HG03159 (cell line): ENCODE results near the gene FFAR2.
"Not testable (repeated sequence)": the region's sequence is repeated elsewhere in the genome, so short reads cannot be mapped to it uniquely, and the experiment has no call there.

Experiments used
- ATAC-seq: cut with Tn5 transposase; IDR thresholded peaks from one replicate; pipeline ENCODE4 v1.9.1; 2021; ENCODE audit warnings: mild to moderate bottlenecking, moderate library complexity; ENCODE audit not compliant: unreplicated experiment

Gene FFAR2

DNA sequence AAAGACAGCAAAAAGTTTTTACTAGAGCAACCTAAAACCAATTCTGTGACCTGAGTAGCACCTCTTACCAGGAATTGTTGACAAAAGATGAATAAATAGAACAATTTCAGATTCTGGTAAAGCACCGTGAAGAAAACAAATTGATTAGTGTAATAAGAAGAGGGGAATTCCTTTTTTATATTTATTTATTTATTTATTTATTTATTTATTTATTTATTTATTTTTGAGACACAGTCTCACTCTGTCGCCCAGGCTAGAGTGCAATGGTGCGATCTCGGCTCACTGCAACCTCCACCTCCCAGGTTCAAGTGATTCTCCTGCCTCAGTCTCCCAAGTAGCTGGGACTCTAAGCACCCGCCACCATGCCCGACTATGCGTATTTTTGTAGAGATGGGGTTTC lies 24.7 kb upstream of the FFAR2 start:
- not testable (repeated sequence) for ATAC-seq

DNA sequence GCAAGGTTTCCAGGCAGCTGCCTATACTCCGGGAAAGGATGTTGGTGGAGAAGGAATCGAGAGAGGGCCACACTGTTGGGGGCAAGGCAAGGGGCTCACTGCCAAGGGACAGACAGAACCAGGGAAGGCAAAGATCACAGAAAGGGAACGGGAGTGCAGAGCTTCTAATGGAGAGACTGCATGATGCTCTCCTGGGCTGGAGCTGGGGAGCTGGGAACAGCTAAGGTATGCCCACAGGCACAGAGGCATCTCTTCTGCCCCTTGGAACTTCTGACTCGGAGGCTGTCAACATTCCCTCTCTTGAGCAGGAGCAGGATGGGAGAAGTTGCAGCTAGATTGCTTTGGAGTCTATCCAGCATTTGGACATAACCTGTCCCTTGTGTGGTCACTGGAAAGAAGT lies 22.4 kb upstream of the FFAR2 start:
- ATAC-seq, result no peak

DNA sequence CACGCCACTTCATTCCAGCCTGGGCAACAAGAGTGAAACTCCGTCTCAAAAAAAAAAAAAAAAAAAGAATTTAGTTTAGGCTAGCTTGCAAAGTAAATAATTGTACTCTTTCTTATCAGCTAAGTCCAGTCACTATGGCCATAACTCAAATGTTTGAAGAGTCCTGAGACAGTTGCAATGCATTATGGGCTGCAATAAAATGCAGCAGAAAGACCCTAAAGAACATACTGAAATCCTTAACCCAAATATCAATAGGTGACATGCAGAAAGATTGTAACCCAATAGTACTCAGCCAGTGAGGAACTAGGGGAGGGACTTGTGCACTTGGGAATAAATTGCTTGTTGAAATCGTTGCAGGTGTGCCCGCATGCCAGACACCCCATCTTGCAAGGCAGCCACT lies 20.9 kb upstream of the FFAR2 start:
- ATAC-seq, result no peak

- no peak for ATAC-seq
Measured at GRCh38 chr19:35429698-35430408, 18.2 kb upstream of the FFAR2 start.

DNA sequence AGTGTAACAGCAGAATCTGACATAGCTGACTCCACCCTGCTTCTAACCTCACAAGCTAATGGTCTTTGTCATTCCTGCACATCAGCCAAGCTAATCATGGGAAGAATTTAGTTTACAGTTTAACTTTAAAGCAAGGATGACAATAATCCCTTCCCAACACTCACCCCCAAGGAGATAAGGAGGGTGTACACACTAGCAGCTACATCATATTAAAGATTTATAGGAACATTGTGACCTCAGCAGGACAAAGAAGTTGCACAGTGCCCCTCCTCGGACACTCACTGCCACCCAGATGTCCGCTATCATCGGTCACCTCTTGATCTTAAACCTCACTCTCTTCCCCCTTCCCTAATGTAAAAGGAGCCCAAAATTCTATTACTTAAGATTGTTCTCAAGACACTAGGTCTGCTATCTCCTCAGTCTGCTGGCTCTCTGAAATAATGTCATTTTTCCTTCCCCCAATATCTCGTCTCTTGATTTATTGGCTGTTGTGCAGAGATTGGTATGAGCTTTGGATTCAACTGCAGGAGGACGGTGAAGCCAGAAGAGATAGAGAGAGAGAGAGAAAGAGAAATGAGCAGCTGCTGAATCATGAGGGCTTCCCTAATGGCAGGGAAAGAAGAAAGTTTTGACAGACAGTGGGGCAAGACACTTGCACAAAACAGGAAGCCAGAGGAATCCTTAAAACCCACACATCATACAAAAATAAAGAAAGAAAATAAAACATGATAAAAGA lies 17.5 kb upstream of the FFAR2 start:
- no peak for ATAC-seq

DNA sequence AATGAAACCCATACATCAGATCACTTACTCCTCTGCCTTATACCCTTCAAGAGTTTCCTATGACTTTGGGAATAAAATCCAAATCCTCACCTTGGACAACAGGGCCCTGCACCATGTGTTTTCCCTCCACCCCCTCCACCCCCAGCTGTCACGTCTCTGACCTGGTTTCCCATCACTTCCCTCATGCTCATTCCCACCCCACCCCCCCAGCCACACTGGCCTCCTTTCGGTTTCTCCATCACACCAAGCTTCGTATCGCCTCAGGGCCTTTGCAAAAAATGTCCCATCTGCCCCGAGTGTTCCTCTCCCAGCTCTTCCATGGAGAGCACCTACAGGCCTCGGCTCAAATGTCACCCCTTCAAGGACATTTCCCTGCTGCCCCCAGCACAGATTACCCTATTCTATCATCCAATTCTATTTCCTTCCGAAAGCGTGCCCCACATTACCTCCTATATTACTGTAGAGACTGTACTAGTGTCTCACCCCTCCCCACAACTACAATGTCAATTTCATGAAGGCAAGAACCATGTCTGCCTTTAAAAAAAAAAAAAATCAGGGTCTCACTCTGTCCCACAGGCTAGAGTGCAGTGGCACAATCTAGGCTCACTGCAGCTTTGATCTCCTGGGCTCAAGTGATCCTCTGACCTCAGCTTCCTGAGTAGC lies 16.8 kb upstream of the FFAR2 start:
- no peak for ATAC-seq

DNA sequence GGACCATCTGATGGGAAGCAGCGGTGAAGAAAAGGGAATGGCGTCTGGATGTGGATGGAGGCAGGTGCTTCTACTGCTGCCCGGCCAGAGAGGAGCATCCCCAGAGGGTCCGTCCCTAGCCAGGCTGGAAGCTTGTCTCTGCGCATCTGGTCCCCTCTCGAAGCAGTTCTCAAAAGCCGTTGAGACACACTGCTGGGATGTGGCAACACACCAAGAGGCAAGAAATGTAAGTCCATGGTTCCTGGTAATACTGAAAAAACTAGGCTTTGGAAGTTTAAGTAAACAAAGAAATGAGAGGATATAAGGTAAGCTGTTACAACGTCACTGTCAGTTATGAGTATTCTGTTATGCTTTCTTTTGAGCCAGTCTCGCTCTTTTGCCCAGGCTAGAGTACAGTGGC lies 15.1 kb upstream of the FFAR2 start:
- ATAC-seq, result no peak

- no peak for ATAC-seq
Measured at GRCh38 chr19:35433448-35433847, 14.6 kb upstream of the FFAR2 start.

- no peak for ATAC-seq
Measured at GRCh38 chr19:35435896-35436295, 12.2 kb upstream of the FFAR2 start.

DNA sequence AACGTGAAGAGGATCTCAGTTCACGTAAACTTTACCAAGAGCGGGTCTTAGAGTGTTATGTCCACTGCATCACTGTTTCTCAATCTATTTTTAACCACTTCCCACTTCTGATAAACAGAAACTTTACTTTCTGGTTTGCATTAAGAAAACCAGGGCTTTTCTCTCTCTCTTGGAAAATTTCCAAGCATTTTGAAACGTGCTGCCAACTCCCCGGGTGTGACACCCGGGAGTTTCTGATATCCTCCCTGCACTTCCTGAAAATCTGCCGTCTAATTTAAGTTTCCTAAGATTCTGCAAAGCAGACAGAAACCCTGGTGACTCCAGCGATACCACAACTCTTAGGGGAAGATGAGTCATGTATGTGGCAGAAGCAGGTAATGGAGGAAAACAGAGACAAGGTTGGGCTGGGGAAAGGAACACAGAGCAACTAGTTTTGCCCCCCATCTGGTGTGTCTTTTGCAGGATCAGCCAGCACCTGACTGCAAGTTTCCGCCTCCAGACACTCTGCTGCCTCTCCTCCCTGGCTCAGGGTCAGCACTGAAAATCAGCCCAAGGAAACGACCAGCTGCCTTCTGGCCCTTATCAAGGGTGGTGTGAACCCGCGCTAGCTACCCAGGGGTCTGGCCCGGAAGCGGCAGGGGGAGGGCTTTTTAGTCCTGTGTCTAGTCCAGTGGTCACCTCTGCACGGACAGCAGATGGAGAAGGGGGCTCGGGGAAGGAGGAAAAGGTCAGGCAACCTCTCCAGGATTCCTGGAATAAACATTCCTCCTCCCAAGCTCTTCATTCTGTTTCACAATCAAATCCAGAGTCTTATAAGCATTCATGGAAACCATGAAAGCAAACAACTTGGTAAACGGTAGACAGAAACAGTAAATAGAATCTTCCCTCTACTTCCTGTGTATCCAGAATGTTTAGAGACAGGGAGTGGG lies 11.3 kb upstream of the FFAR2 start:
- no peak for ATAC-seq

DNA sequence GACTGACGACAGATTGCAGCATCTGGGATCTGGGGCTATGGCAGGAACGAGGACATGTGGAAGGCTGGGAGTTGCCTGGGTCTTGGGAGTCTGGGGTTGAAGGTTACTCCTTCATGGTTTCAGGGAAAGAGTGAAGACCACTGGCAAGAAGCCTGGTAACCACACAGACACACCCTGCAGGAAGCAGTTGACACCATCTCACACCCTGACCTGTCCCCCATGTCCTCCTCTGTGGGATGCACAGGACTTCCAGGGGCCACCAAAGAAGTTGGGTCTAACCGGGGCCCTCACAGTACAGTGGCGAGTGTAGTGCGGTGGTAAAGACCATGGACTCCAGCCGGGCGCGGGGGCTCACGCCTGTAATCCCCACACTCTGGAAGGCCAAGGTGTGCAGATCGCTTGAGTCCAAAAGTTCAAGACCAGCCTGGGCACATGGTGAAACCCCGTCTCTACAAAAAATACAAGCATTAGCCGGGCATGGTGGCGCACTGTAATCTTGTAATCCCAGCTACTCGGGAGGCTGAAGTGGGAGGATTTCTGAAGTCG lies 10.6 kb upstream of the FFAR2 start:
- no peak for ATAC-seq

DNA sequence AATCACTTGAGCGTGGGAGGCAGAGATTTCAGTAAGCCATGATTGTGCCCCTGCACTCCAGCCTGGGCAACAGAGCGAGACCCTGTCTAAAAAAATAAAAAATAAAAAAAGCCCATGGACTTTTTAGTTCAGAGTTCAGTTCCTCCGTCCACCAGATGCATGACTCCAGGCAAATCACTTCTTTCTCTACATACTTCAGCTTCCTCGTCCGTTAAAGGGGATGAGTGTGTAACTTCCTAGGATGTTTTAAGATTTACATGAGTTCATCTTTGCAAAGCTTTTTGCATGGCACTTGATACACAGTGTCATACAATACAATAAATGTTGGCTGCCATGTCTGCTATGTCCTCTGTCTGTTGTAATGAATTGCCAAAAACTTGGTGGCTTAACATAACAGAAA lies 10.0 kb upstream of the FFAR2 start:
- no peak for ATAC-seq

DNA sequence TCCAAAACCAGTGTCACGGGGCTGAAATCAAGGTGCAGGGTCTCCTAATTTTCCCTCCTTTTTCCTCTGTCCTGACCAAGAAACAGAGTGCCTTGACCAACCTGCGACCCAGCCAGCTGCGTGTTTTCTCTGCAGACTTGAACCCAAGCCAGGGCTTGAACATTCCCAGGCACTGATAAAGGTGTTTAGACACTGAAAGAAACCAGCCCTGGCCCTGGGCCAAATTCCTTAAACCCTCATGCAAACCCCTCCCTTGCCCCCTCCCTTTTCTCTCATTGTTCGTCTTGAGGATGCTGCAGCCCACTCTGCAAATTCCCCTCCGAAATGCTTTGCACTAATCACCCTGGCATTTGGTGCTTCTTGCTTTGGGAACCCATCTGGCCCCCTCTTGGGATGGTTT lies 9.5 kb upstream of the FFAR2 start:
- ATAC-seq, result no peak

DNA sequence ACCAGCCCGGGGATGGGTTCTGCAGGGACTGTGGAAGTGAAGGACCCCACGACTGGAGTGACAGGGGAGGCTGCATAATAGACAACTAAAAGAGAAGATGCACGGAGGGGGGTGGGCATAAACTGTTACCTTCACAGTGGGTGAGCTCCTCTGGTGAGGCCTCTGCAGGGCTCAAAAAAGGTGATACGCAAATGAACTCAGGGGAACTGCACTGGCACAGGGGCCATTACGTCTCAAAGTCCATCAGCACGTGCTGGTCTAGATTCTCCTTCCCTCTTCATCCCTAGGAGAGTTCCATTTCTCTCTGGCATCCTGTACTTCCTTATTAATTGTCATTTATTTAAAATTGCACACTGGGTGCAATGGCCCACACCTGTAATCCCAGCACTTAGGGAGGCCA lies 8.1 kb upstream of the FFAR2 start:
- no peak for ATAC-seq

DNA sequence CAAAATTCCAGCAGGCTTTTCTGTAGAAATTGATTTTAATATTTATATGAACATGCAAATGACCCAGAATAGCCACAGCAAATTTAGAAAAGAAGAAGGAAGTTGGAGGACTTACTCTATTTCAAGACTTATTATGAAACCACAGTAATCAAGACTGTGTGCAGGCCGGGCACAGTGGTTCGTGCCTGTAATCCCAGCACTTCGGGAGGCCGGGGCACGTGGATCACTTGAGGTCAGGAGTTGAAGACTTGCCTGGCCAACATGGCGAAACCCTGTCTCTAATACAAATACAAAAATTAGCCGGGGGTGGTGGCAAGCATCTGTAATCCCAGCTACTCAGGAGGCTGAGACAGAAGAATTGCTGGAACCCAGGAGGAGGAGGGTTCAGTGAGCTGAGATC lies 6.0 kb upstream of the FFAR2 start:
- ATAC-seq, result no peak

GRCh38 chr19:35444735-35445134 lies 3.3 kb upstream of the FFAR2 start:
- no peak for ATAC-seq

GRCh38 chr19:35445826-35446593 lies 2.0 kb upstream of the FFAR2 start:
- no peak for ATAC-seq

DNA sequence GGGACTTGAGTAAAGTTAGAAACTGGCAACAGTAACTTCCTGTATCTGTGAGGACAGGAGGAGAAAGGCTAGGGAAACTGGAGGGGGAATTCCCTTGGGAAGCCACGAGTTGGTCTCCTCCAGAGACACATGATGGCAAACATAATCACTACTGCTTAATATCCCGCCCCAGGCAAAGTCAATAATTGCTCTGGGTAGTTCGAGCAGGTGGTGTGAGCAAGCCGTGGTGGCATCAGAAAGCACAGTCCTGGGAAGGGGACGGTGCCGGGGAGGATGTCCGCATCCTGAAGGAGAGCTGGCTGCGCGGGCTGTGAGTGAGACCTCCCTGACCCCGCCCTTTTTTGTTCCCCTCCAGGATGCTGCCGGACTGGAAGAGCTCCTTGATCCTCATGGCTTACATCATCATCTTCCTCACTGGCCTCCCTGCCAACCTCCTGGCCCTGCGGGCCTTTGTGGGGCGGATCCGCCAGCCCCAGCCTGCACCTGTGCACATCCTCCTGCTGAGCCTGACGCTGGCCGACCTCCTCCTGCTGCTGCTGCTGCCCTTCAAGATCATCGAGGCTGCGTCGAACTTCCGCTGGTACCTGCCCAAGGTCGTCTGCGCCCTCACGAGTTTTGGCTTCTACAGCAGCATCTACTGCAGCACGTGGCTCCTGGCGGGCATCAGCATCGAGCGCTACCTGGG lies 1.4 kb downstream of the FFAR2 start:
- no peak for ATAC-seq

GRCh38 chr19:35451338-35452096 lies 3.5 kb downstream of the FFAR2 start:
- ATAC-seq, result no peak
